CD4-positive, alpha-beta T cell treated with Interleukin-15 for 1 hour (primary cell): ENCODE data around the gene GLIPR1.
A peak's percentile ranks its signal among the peaks of the same experiment; 100 is the strongest.
"Not testable (repeated sequence)": the region's sequence is repeated elsewhere in the genome, so short reads cannot be mapped to it uniquely, and the experiment has no call there.

ENCODE experiments used
- DNase-seq: peaks from one replicate; pipeline ENCODE4 v3.0.0-alpha.2; 2020

The GLIPR1 gene

DNA sequence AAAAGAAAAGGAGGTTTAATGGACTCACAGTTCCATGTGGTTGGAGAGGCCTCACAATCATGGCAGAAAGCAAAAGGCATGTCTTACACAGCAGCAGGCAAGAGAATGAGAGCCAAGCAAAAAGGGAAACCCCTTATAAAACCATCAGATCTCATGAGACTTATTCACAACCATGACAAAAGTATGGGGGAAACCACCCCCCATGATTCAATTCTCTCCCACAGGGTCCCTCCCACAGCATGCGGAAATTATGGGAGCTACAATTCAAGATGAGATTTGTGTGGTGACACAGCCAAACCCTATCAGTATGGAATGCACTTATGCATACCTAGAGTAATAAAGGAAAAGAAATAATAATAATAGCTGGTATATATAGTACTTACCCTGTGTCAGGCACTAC, 4.5 kb upstream of the GLIPR1 start:
- DNase-seq: no peak

DNA sequence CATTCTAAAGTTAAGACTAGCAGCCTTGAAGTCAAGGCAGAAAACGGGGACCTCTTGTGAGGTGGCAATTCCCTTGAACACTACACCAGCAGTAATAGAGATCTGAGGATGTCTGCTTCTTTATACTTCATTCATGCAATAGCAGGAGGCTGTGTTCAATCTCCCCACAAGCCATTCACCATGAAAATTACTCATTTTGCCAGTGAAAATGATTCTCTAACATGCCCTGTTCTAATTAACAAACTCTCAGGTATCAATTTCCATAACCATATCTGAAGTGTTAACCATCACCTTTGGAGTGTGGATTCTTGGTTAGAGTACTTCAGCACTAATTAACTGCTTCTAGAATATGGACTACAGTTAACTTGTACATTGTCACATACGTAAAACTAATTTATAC, 3.4 kb upstream of the GLIPR1 start:
- no peak for DNase-seq

DNA sequence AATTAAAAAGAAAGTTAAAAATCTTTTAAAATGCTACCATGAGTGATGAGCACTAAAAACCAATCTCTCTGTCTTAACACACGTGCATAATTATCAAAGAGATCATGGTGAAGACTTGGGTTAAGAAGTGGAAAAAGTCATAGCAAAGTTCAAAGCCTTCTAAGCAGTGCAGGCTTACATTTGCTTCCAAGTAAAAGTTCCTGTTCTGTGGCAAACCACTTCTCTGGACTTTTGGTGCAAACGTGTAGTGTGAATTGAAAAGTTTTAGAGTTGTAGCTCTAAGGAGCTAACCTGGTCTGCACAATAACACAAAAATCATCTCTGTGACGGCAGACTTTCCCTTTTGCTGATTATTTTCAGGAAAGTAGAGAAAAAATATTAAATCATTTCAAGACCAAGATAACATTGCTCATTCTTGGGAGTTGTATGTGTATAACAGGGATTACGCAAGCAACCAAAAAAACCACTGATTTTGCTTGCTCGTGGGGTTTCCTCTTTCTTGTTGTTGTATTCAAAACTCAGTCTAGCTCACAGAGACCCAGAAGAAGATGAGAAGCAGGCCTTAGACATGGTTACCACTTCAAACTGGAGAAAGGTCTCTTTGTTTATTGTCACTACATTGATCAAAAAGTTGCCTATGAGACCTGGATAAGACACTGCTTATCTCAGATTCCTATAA, 2.3 kb upstream of the GLIPR1 start:
- peak; percentile 58 for DNase-seq

DNA sequence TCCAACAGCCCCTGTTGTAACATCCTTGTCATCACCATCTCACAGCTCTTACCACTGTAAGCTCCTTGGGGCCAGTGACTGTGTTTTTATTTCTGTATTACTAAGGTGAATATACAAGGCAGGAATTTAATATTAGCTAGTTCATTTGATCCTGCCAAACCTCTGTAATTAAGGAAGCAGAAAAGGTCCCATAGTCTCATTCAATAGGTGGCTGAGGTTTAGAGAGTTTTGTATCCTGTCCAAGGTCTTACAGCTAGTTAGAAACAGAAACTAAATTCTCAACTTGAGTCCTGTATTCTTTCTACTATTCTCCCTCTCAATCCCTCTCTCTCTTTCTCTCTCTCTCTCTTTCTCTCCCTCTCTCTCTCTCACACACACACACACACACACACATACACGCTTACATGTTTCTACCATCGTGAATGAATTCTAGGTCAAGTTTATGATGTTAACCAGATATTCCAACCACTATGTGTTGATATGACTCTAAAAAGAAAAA, 543 bp upstream of the GLIPR1 start:
- DNase-seq: no peak

DNA sequence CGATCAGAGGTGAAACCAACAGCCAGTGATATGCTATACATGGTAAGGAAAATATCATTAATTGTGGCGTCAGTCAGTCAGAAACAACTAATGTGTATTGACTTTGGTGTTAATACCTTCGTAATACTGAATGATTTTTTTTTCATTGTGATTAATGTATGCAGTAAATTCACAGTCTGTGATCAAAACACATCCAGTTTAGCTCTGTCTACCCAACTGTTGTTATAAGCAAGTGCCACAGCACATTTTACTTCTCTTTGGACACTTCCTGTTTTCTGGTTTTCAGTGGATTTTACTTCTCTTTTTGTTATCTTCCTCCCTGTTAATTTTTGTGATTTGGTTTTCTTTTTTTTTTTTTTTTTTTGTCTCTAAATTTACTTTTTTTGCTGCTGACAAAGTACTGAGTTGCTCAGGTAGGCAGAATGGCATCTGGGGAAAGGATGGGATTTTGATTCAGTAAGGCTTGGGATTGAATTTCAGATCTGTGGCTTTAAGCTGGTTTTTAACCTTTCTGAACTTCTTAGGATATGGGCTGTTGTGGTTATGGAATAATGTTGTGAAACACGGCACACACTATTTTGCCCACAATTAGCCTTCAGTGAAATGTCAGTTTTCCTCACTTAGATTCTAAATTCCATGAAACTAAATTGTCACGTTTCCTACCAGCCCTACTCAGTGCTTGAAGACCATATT, 604 bp downstream of the GLIPR1 start:
- no peak for DNase-seq

GRCh38 chr12:75481774-75482173, 1.2 kb downstream of the GLIPR1 start:
- no peak for DNase-seq

DNA sequence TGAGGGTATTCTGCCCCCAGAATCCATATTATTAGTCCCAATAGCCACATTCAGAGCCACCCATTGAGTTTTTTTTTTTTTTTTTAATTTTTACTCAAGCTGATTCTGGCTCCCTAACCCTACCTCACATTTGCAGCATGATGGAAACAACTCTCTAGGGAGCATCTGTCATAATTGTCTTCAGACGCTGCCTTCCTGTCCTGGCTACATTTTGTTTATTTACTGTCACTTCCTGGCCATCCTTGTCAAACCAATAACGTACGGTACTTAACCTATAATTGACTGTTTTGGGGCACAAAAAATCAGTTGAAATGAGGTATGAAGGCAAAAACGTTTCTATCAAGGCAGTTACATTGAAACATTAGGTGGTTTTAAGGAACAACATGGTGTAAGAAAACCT, 2.1 kb downstream of the GLIPR1 start:
- peak; percentile 50 for DNase-seq

DNA sequence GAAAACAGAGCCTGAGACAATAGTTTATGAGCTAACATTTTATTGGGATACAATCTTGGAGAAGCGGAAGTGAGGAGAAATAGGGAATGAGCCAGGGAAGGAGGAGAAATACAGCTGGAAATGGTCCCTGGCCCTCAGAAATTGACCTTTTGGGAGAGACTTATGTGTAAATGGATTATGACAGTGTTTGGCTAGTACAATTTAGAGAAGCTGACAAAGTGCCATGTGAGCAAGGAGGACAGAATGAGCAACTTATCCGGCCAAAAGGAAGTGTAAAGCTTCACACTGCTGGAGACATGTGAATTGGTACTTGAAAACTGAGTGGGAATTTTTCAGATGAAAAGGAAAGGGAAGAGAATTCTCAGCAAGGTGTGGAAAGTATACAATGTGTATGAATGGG, 2.9 kb downstream of the GLIPR1 start:
- no peak for DNase-seq

GRCh38 chr12:75484450-75484849, 3.9 kb downstream of the GLIPR1 start:
- not testable (repeated sequence) for DNase-seq

DNA sequence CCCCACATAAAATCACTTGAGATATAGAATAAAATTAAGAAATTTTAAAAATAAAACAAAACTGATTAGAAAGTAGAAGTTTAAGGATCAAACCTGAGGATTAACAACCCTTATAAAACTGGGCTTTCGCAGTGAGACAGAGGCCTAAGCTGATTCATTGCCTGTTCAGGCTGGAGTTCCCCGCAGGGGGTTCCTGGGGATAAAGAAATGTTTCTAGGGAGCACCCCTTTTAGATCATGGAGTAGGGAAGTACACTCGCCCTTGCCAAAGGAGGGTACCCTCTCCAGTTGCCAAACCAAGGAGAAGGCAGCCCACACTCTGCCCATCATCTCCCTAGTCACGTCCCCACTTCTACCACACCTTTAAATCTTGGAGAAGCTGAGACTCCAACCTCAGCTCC, 6.8 kb downstream of the GLIPR1 start:
- no peak for DNase-seq

DNA sequence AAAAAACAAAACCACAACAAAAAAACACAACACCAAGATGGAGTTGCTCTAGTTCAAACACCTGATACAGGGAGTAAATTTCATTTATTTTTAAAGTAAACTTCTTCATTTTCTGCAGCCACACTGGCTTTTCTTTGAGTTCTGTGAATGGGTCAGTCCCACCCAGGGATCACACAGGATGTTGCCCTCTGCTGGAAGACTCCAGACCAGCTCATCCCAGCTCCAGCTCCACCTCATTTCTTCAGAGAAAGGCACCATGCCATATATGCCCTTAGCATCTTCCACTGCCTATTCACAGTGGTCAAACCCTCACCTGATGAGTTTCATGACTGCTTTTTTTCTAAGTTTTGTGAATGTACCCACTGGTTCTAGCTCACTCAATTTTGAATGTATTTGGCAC, 8.0 kb downstream of the GLIPR1 start:
- peak; percentile 41 for DNase-seq

GRCh38 chr12:75489187-75489586, 8.6 kb downstream of the GLIPR1 start:
- DNase-seq: no peak

GRCh38 chr12:75489613-75490210, 9.2 kb downstream of the GLIPR1 start:
- DNase-seq: no peak

DNA sequence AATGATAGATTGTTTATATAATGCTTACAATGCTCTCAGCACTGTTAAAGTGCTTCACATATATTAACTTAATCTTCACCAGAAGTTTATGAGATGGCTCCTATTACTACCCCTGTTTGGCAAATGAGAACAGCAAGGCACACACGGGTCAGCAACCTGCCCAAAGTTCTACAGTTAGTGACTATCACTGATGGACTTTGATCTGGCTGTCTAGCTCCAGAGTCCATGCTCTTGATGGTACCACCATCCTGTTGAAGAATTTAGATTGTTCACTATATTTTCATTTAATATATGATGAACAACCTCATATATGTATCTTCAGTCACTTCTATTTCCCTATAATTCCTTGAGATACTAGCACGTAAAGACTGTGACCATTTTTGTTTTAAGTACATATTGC, 10.6 kb downstream of the GLIPR1 start:
- no peak for DNase-seq

DNA sequence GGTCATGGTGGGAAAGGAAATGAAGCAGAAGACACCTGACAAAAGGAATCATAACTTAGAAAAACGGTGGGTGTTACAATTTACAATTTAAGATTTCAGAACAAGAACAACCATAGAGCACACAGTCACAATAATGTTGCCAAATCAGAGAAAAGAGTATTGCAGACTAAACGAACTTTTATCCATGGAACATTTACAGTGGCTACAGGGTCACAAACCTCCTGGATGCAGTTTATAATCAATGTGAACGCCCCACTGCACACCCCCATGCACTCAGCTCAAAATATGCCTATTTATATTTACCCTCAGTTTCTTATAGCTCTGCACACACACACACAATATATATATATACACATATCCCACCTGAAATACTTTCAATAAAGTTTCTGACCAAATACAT, 22.9 kb downstream of the GLIPR1 start:
- no peak for DNase-seq

- DNase-seq: no peak
These were observed 23.3 kb downstream of the GLIPR1 start for GRCh38 chr12:75503866-75504265.

DNA sequence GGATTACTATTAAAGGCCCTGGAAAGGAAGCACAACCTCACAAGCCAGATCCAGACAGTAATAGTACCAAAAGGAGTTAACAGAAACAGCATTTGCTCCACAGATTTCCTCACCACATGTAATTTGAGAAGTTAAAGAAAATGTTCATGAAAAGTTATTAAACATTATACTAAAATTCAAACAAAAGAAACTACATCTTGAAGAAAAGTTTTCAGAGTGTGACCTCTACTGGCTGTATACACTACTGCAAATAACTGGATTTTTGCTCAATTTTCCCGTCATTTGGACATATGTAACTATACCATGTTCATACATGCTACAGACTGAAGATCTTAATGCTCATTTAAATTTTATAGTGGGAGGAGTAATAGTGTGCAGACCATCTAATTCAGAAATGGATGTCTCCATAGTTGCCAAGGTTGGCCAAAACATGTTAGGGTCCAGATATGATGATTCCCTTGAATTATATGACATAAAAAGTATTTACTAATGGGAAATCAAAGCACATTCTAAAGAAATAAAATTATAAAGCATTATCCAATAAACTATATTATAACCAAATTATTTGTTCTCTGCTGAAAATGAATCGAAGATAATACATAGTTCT, 25.3 kb downstream of the GLIPR1 start:
- DNase-seq: no peak

- DNase-seq: no peak
These were observed 26.5 kb downstream of the GLIPR1 start for GRCh38 chr12:75507086-75507485.

DNA sequence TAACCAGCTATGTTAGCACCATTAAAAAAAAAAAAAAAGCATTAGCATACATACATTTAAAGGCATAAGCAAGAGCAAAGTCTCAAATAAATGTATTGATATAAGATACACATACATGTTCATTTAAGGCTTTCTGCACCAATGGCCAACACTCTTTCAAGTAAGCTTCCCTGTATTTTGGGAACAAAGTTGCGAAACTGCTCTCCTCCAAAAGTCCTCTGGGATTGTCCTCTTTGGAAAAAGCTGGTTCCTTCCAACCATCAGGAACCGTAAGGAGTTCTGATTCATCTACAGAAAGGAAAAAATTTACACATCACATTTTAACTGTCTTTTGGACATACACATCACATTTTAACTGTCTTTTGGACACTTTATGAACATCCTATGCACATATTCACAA, 27.6 kb downstream of the GLIPR1 start:
- no peak for DNase-seq

GRCh38 chr12:75509621-75510020, 29.1 kb downstream of the GLIPR1 start:
- no peak for DNase-seq

GRCh38 chr12:75511116-75512048, 30.8 kb downstream of the GLIPR1 start, which contains the start of gene KRR1:
TSS of gene KRR1 (minus strand) at chr12:75511609. CDS start at chr12:75511597, 12 bp downstream.
- DNase-seq: peak; percentile 93

DNA sequence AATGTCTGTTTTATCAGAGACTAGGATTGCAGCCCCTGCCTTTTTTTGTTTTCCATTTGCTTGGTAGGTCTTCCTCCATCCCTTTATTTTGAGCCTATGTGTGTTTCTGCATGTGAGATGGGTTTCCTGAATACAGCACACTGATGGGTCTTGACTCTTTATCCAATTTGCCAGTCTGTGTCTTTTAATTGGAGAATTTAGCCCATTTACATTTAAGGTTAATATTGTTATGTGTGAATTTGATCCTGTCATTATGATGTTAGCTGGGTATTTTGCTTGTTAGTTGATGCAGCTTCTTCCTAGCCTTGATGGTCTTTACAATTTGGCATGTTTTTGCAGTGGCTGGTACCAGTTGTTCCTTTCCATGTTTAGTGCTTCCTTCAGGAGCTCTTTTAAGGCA, 40.7 kb downstream of the GLIPR1 start:
- DNase-seq: not testable (repeated sequence)
